Psoas muscle (tissue), 8 donors: Measurements from ENCODE around the gene PLGRKT. TPM values are rescaled to one million over a fixed set of nuclear protein-coding genes. Genes with fewer than 3 reads are reported as not detected.

Source experiments
- ATAC-seq, 4 donors: fragments of 200-7000 bp; cut with Tn5 transposase; one replicate each; pipeline ENCODE4 v1.9.1; 2020; ENCODE audit warnings: moderate library complexity in 3 of 4, mild to moderate bottlenecking in 2 of 4
- DNase-seq, 2 donors: peaks; one replicate each; pipeline ENCODE4 v3.0.0-alpha.2; 2020
- H3K27ac ChIP-seq: fragments of 200-600 bp; one replicate; pipeline ENCODE4 v1.8.0; 2022
- H3K27me3 ChIP-seq, 3 donors: fragments of 200-600 bp in 1 of 3; one replicate each; pipeline versions ENCODE4 v1.6.1 to v1.8.0; 2013 to 2022; ENCODE audit warnings: low read length in 2 of 3, mild to moderate bottlenecking in 2 of 3, moderate library complexity in 1 of 3; ENCODE audit not compliant: insufficient read depth in 3 of 3
- H3K36me3 ChIP-seq, 2 donors: fragments of 200-600 bp in 1 of 2; one replicate each; pipeline versions ENCODE4 v1.6.1 to v1.8.0; 2013 to 2022; ENCODE audit warnings: low read depth in 1 of 2, mild to moderate bottlenecking in 1 of 2, moderate library complexity in 1 of 2; ENCODE audit not compliant: insufficient read depth in 1 of 2
- H3K4me1 ChIP-seq: fragments of 200-600 bp; one replicate; pipeline ENCODE4 v1.8.0; 2022
- H3K4me3 ChIP-seq: fragments of 200-600 bp; one replicate; pipeline ENCODE4 v1.8.0; 2022; ENCODE audit warnings: mild to moderate bottlenecking
- H3K9me3 ChIP-seq: fragments of 200-600 bp; one replicate; pipeline ENCODE4 v1.8.0; 2022
- WGBS, 3 donors: extraction: QIAGEN DNeasy Blood & Tissue Kit; methylation state at CpG; one replicate each; pipeline versions ENCODE4 v1.1.6 to v1.1.7; 2013; 5-methylcytosine and 5-hydroxymethylcytosine counted together
- intact Hi-C, 2 donors: fragments of 100-400 bp; cut with DNase I; formaldehyde crosslinking; loops; one replicate each; pipeline versions ENCODE4 v1.11.0 to v1.14.2; 2022
- polyA plus RNA-seq, 3 donors: library from polyadenylated mRNA; stranded (reverse); fragments of 200-250 nt; gene quantifications; one replicate each; pipeline ENCODE4 v1.2.3, GENCODE V29; 2013
- total RNA-seq, 4 donors: library from RNA; stranded (reverse); fragmentation: NEBNext Ultra II Directional in 2 of 4; extraction: Animal tissue kit (Norgen Biotek cat#: 25700) in 2 of 4; gene quantifications; one replicate each; pipeline versions ENCODE4 v1.2.1 to v1.2.4, GENCODE V29; 2021 to 2023
- TF ChIP-seq, protein P1 (sequence below): fragments of 200-600 bp; IDR thresholded peaks from one replicate; pipeline ENCODE4 v1.8.0; 2022; ENCODE audit warnings: antibody characterized with exemption
- donor health status: healthy with polysubstance abuse.
- donor health status: DM: no; HTN: no; CAD: no; lungs with moderate emphysema.
- donor health status: Bipolar disorder and iron deficiency.
- donor health status: healthy.
- donor health status: DM: yes; HTN: yes; CAD: no.
- donor health status: DM: no; HTN: no; CAD: no.
- donor health status: DM: no; HTN: no; CAD: no.
- donor health status: DM: yes; HTN: yes; CAD: no.

PLGRKT gene
- total and polyA plus RNA-seq, 7 donors = 21.4 to 50.4 (median 26.4) TPM

DNA sequence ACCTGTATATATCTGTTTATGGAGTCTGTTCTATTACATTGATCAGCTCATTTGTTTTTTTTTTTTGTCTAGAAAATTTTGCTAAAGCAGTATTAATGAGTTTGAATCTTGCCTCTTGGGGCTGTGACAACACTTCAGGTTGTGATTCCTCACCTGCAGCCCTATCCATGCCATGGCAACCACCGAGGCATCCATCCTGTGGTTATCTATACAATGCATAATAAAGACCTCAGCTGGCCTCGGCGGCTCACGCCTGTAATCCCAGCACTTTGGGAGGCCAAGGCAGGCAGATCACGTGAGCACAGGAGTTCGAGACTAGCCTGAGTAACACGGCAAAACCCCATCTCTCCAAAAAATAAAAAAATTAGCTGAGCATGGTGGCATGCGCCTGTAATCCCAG is 44.5 kb upstream of the PLGRKT start:
- Histone ChIP-seq H3K27ac (no peak overlapping the region), H3K4me1 (no peaks in the 10 kb centered on the region), H3K4me3 (no peak overlapping the region), H3K9me3 (no peaks in the 10 kb centered on the region), H3K27me3 (no peaks in the 10 kb centered on the region), H3K36me3 (no peaks in the 10 kb centered on the region)
- intact Hi-C loops = no loop called here
- DNase-seq (peak in 1 of 2 donors; percentile 48), ATAC-seq (no peak)
- WGBS, 3 donors = 87 to 89% (median 88%) methylated on average over 8 of the region's 8 CpGs
- TF ChIP-seq, protein P1, sequence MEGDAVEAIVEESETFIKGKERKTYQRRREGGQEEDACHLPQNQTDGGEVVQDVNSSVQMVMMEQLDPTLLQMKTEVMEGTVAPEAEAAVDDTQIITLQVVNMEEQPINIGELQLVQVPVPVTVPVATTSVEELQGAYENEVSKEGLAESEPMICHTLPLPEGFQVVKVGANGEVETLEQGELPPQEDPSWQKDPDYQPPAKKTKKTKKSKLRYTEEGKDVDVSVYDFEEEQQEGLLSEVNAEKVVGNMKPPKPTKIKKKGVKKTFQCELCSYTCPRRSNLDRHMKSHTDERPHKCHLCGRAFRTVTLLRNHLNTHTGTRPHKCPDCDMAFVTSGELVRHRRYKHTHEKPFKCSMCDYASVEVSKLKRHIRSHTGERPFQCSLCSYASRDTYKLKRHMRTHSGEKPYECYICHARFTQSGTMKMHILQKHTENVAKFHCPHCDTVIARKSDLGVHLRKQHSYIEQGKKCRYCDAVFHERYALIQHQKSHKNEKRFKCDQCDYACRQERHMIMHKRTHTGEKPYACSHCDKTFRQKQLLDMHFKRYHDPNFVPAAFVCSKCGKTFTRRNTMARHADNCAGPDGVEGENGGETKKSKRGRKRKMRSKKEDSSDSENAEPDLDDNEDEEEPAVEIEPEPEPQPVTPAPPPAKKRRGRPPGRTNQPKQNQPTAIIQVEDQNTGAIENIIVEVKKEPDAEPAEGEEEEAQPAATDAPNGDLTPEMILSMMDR = no peak

DNA sequence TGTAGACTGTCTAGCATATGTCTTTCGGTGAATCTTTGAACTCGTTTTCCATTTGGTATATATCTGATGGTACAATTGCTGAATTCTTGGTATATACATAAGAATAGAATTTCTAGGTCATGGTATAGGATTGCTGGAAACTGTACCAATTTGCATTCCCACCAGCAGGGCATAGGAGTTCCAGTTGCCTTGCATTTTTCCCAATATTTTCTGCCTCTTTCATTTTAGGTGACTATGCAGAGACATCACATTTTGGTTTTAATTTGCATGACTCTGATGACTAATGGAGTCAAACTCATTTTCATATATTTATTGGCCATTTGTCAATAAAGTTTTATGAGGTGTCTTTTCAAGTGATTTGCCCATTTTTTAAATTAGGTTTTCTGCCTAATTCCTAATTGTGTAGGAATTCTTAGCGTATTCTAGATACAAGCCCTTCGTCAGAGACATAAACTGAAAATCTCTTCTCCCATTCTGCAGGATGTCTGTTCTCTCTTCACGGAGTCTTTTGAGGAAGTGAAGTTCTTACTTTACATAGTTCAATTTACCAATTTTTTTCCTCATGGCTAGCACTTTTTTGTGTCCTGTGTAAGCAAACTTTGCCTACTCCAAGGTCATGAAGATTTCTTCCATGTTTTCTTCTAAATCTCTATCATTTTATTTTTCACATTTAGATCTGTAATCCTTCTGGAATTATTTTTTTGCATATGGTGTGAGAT is 43.8 kb upstream of the PLGRKT start:
- Histone ChIP-seq H3K9me3 (no peaks in the 10 kb centered on the region), H3K27ac (no peak overlapping the region), H3K4me3 (no peak overlapping the region), H3K36me3 (no peaks in the 10 kb centered on the region), H3K4me1 (no peaks in the 10 kb centered on the region), H3K27me3 (no peaks in the 10 kb centered on the region)
- ATAC-seq (no peak), DNase-seq (no peak)
- TF ChIP-seq, protein P1 = no peak
- 89 to 95% (median 90%) methylated on average over 5 of the region's 5 CpGs for WGBS, 3 donors
- intact Hi-C loops = no loop called here

DNA sequence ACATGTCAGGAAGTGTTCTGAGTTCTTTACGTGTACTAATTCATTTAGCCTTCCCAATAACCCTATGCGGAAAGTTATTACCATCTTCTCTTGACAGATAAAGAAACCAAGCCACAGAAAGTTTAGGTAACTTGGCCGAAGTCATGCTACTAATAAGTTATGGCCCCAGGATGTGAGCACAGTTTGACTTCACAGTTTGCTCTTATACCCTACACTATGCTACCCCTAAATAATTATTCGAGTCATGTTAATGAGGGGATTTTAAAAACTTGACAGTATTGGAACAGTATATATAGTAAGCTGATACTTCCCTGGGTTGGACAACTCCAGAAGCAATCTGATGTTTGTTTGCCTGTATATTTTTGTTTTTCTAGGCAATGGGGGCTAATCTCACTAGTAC is 43.2 kb upstream of the PLGRKT start:
- no peak overlapping the region for H3K4me3 ChIP-seq
- H3K27ac ChIP-seq = no peak overlapping the region
- ATAC-seq = no peak
- no peaks in the 10 kb centered on the region for H3K36me3 ChIP-seq
- WGBS, 3 donors = 93 to 98% (median 96%) methylated on average over 4 of the region's 4 CpGs
- intact Hi-C loops = no loop called here
- TF ChIP-seq, protein P1 = no peak
- no peak for DNase-seq
- H3K9me3 ChIP-seq = no peaks in the 10 kb centered on the region
- H3K4me1 ChIP-seq = no peaks in the 10 kb centered on the region
- H3K27me3 ChIP-seq = no peaks in the 10 kb centered on the region

DNA sequence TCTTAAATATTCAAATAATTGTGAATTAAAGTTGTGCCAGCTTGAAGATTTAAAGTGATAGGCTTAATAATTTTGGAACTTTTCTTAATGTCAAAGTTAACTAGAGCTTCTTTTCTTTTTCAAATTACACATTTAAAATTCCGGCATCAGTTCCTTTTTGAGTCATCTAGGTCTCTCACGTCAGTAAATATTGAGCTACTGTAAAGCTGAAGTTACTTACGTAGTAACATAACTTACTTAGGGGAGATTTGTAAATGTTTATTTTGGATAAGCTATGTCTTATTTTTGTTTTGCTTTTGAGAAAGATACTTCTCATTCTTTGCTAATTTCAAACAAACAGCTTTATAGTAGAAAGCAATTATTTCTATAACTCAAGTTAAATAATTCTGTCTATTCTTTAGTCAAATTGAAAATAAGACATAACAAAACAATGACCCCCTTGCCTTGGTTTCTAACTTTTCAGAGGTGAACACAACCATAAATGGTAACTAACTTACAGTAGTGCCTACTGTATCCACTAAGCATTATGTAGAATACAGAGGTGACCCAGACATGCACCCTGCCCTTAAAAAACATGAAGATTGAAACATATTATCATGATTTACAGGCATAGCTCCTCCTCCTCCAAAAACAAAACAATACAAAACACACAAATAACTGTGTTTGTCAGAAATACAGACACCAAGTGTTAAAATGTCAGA is 42.4 kb upstream of the PLGRKT start:
- Histone ChIP-seq H3K4me1 (no peaks in the 10 kb centered on the region), H3K4me3 (no peak overlapping the region), H3K27ac (no peak overlapping the region), H3K36me3 (no peaks in the 10 kb centered on the region), H3K27me3 (no peaks in the 10 kb centered on the region), H3K9me3 (no peaks in the 10 kb centered on the region)
- DNase-seq (no peak), ATAC-seq (no peak)
- intact Hi-C loops = no loop called here
- TF ChIP-seq, protein P1 = no peak
- 89 to 90% (median 90%) methylated on average over 3 of the region's 3 CpGs for WGBS, 3 donors
